Endodermal cell (in vitro differentiated cells): ENCODE results near the gene TRIM2. TPM values are rescaled to one million over a fixed set of nuclear protein-coding genes. Genes with fewer than 3 reads are reported as not detected.

Experiments
- DNase-seq: peaks from one replicate; pipeline ENCODE4 v3.0.0-alpha.2; 2017
- H3K27ac ChIP-seq: 2 replicates; pipeline ENCODE4 v1.5.1; 2013; ENCODE audit warnings: mild to moderate bottlenecking, low read depth, low read length, moderate library complexity
- H3K27me3 ChIP-seq: 2 replicates; pipeline ENCODE4 v1.6.1; 2013; ENCODE audit warnings: mild to moderate bottlenecking, low read length, moderate library complexity; ENCODE audit not compliant: insufficient read depth, control insufficient read depth, poor library complexity, severe bottlenecking
- H3K36me3 ChIP-seq: 2 replicates; pipeline ENCODE4 v1.7.0; 2013; ENCODE audit warnings: mild to moderate bottlenecking, low read length, moderate library complexity; ENCODE audit not compliant: control insufficient read depth, insufficient read depth
- H3K4me1 ChIP-seq: one replicate; pipeline ENCODE4 v1.7.0; 2013; ENCODE audit warnings: low read length; ENCODE audit not compliant: control insufficient read depth, insufficient read depth
- H3K4me3 ChIP-seq: 2 replicates; pipeline ENCODE4 v1.5.1; 2013; ENCODE audit warnings: mild to moderate bottlenecking, low read length, moderate library complexity
- H3K9ac ChIP-seq: 2 replicates; pipeline ENCODE4 v1.6.1; 2013; ENCODE audit warnings: mild to moderate bottlenecking, low read length, moderate library complexity; ENCODE audit not compliant: poor library complexity, severe bottlenecking; ENCODE audit errors: extremely low read depth
- H3K9me3 ChIP-seq: 2 replicates; pipeline ENCODE4 v1.6.1; 2013; ENCODE audit warnings: mild to moderate bottlenecking, low read length, moderate library complexity; ENCODE audit not compliant: control insufficient read depth
- H3K27ac Mint-ChIP-seq: 2 replicates; pipeline ENCODE4 v1.8.0; 2020; ENCODE audit warnings: mixed read lengths
- H3K27me3 Mint-ChIP-seq: 2 replicates; pipeline ENCODE4 v1.8.0; 2021; ENCODE audit warnings: mild to moderate bottlenecking, mixed read lengths; ENCODE audit not compliant: insufficient read depth
- H3K36me3 Mint-ChIP-seq: 2 replicates; pipeline ENCODE4 v1.8.0; 2020; ENCODE audit warnings: low read depth, mixed read lengths
- H3K4me1 Mint-ChIP-seq: 2 replicates; pipeline ENCODE4 v1.8.0; 2020; ENCODE audit warnings: mixed read lengths
- H3K4me3 Mint-ChIP-seq: 2 replicates; pipeline ENCODE4 v1.8.0; 2020; ENCODE audit warnings: mild to moderate bottlenecking, moderate library complexity, mixed read lengths
- H3K9me3 Mint-ChIP-seq: 2 replicates; pipeline ENCODE4 v1.8.0; 2020; ENCODE audit warnings: mild to moderate bottlenecking, mixed read lengths
- CTCF ChIP-seq: fragments of 200-600 bp; sonication (generic); conservative IDR thresholded peaks from 2 replicates; pipeline ENCODE4 v1.5.0; 2021; ENCODE audit warnings: antibody characterized with exemption, mild to moderate bottlenecking
- WGBS, 2 experiments: methylation state at CpG; one replicate each; pipeline versions ENCODE4 v1.1.5 to v1.1.7; 2013; ENCODE audit warnings: missing lambda C conversion rate in 2 of 2, mixed read lengths in 1 of 2; ENCODE audit not compliant: insufficient coverage in 1 of 2, insufficient read length in 1 of 2; 5-methylcytosine and 5-hydroxymethylcytosine counted together
- total RNA-seq, 2 donors: library from RNA; stranded (reverse); fragmentation: NEBNext Ultra II Directional in 1 of 2; extraction: Animal tissue kit (Norgen Biotek cat#: 25700) in 1 of 2; gene quantifications; 2 replicates in 1 of 2; 3 replicates in 1 of 2; pipeline ENCODE4 v1.2.1, GENCODE V29; 2021

TRIM2 gene
- total RNA-seq, 2 donors from 2014 or later = 31.8 to 56.1 TPM

GRCh38 chr4:153241970-153242838, 38.0 kb downstream of the TRIM2 start:
- no peaks in the 10 kb centered on the region for H3K27me3 Mint-ChIP-seq
- peak; percentile 69 for DNase-seq
- H3K36me3 Mint-ChIP-seq = peaks cover 40% of the 10 kb centered on the region
- H3K27ac ChIP-seq = peak overlapping the region; percentile 83
- H3K27me3 ChIP-seq = no peaks in the 10 kb centered on the region
- H3K4me3 ChIP-seq = no peak overlapping the region
- H3K9ac ChIP-seq = no peak overlapping the region
- no peak for TF ChIP-seq CTCF
- peaks cover 7% of the 10 kb centered on the region for H3K9me3 ChIP-seq
- peaks cover 28% of the 10 kb centered on the region for H3K4me1 ChIP-seq
- H3K9me3 Mint-ChIP-seq = peaks cover 6% of the 10 kb centered on the region
- peak overlapping the region; percentile 3 for H3K4me3 Mint-ChIP-seq
- H3K27ac Mint-ChIP-seq = peak overlapping the region; percentile 27
- 47 to 59% methylated on average over 5 to 13 of the region's 13 CpGs for WGBS, 2 experiments
- H3K36me3 ChIP-seq = peaks cover 41% of the 10 kb centered on the region
- peaks cover 49% of the 10 kb centered on the region for H3K4me1 Mint-ChIP-seq

- Mint-ChIP-seq H3K4me3 (peak overlapping the region; percentile 3), H3K27ac (peak overlapping the region; percentile 27)
- no peak for TF ChIP-seq CTCF
These were observed 38.6 kb downstream of the TRIM2 start for GRCh38 chr4:153242839-153243324.

GRCh38 chr4:153243468-153243867, 39.2 kb downstream of the TRIM2 start:
- Histone ChIP-seq H3K9me3 (peaks cover 3% of the 10 kb centered on the region), H3K4me1 (peaks cover 28% of the 10 kb centered on the region), H3K27me3 (no peaks in the 10 kb centered on the region), H3K4me3 (no peak overlapping the region), H3K9ac (no peak overlapping the region), H3K36me3 (peaks cover 36% of the 10 kb centered on the region), H3K27ac (no peak overlapping the region)
- Mint-ChIP-seq H3K4me1 (peaks cover 47% of the 10 kb centered on the region), H3K27me3 (no peaks in the 10 kb centered on the region), H3K36me3 (peaks cover 34% of the 10 kb centered on the region), H3K27ac (no peak overlapping the region), H3K4me3 (no peak overlapping the region), H3K9me3 (peaks cover 6% of the 10 kb centered on the region)
- no peak for DNase-seq
- TF ChIP-seq CTCF = no peak

More at GRCh38 chr4:153242839-153243324, 38.6 kb downstream of the TRIM2 start:
- no peaks in the 10 kb centered on the region for H3K27me3 ChIP-seq
- peaks cover 40% of the 10 kb centered on the region for H3K36me3 Mint-ChIP-seq
- H3K9me3 Mint-ChIP-seq = peaks cover 6% of the 10 kb centered on the region
- H3K36me3 ChIP-seq = peaks cover 41% of the 10 kb centered on the region
- peaks cover 50% of the 10 kb centered on the region for H3K4me1 Mint-ChIP-seq
- no peak overlapping the region for H3K4me3 ChIP-seq
- no peak overlapping the region for H3K9ac ChIP-seq
- 81% methylated on average over 3 of the region's 3 CpGs; no CpG with 5 or more reads in 1 of the 2 experiments for WGBS, 2 experiments
- H3K27me3 Mint-ChIP-seq = no peaks in the 10 kb centered on the region
- no peak for DNase-seq
- H3K9me3 ChIP-seq = peaks cover 7% of the 10 kb centered on the region
- peaks cover 28% of the 10 kb centered on the region for H3K4me1 ChIP-seq
- H3K27ac ChIP-seq = peak overlapping the region; percentile 83
